Stimulated activated effector memory CD8-positive, alpha-beta T cell treated with anti-CD3 and anti-CD28 coated beads, Interleukin-12 subunit alpha, Interleukin-12 subunit beta, amount 100 ng/mL, for 72 hours (primary cell): ENCODE results near the gene WDSUB1.
A peak's percentile ranks its signal among the peaks of the same experiment; 100 is the strongest.

Source experiments
- ATAC-seq: fragments of 150-1000 bp; cut with Tn5 transposase; 2 replicates; pipeline ENCODE4 v1.10.0; 2021
- DNase-seq, 2 donors: peaks; one replicate each; pipeline ENCODE4 v3.0.0; 2021 to 2022; ENCODE audit warnings: low spot score in 2 of 2
- H3K27ac Mint-ChIP-seq: one replicate; pipeline ENCODE4 v1.8.0; 2022; ENCODE audit warnings: mild to moderate bottlenecking, mixed read lengths
- H3K36me3 Mint-ChIP-seq: one replicate; pipeline ENCODE4 v1.8.0; 2022; ENCODE audit warnings: mild to moderate bottlenecking, mixed read lengths
- H3K4me1 Mint-ChIP-seq: one replicate; pipeline ENCODE4 v1.8.0; 2022; ENCODE audit warnings: mixed read lengths
- H3K4me3 Mint-ChIP-seq: one replicate; pipeline ENCODE4 v1.8.0; 2022; ENCODE audit warnings: mild to moderate bottlenecking, mixed read lengths
- H3K9me3 Mint-ChIP-seq: one replicate; pipeline ENCODE4 v1.8.0; 2022; ENCODE audit warnings: mixed read lengths

WDSUB1 gene

GRCh38 chr2:159285929-159286708 lies at the start of gene WDSUB1:
Gene WDSUB1 (minus strand): TSS chr2:159286703. CDS start chr2:159283069, 3,634 bp downstream.
- ATAC-seq (peak; percentile 56), DNase-seq (peak in 1 of 2 donors; percentile 9)
- Mint-ChIP-seq H3K36me3 (peaks cover 7% of the 10 kb centered on the region), H3K9me3 (no peaks in the 10 kb centered on the region), H3K4me1 (peaks cover 30% of the 10 kb centered on the region), H3K4me3 (peak within 1 kb of the TSS; percentile 72), H3K27ac (peak within 1 kb of the TSS; percentile 86)

GRCh38 chr2:159326569-159327255 lies 40.2 kb upstream of the WDSUB1 start:
- Mint-ChIP-seq H3K9me3 (no peaks in the 10 kb centered on the region), H3K4me1 (no peaks in the 10 kb centered on the region), H3K4me3 (no peak overlapping the region), H3K27ac (no peak overlapping the region), H3K36me3 (peaks cover 8% of the 10 kb centered on the region)
- DNase-seq (no peak), ATAC-seq (no peak)

GRCh38 chr2:159322419-159322818 lies 35.9 kb upstream of the WDSUB1 start:
- Mint-ChIP-seq H3K4me1 (no peaks in the 10 kb centered on the region), H3K36me3 (no peaks in the 10 kb centered on the region), H3K9me3 (no peaks in the 10 kb centered on the region), H3K4me3 (no peak overlapping the region), H3K27ac (no peak overlapping the region)
- no peak for DNase-seq
- no peak for ATAC-seq

GRCh38 chr2:159317392-159318088 lies 31.0 kb upstream of the WDSUB1 start:
- Mint-ChIP-seq H3K36me3 (no peaks in the 10 kb centered on the region), H3K27ac (peak overlapping the region; percentile 49), H3K4me1 (no peaks in the 10 kb centered on the region), H3K9me3 (no peaks in the 10 kb centered on the region), H3K4me3 (no peak overlapping the region)
- no peak for DNase-seq
- no peak for ATAC-seq

GRCh38 chr2:159307942-159308341 lies 21.4 kb upstream of the WDSUB1 start:
- no peaks in the 10 kb centered on the region for H3K36me3 Mint-ChIP-seq
- ATAC-seq (no peak), DNase-seq (no peak)
- H3K9me3 Mint-ChIP-seq: peaks cover 5% of the 10 kb centered on the region
- no peak overlapping the region for H3K4me3 Mint-ChIP-seq
- no peak overlapping the region for H3K27ac Mint-ChIP-seq
- no peaks in the 10 kb centered on the region for H3K4me1 Mint-ChIP-seq

- Mint-ChIP-seq H3K4me1 (no peaks in the 10 kb centered on the region), H3K4me3 (no peak overlapping the region), H3K9me3 (peaks cover 5% of the 10 kb centered on the region), H3K36me3 (no peaks in the 10 kb centered on the region), H3K27ac (no peak overlapping the region)
- ATAC-seq (no peak), DNase-seq (no peak)
Observed at GRCh38 chr2:159300586-159300985, 14.1 kb upstream of the WDSUB1 start.

- H3K36me3 Mint-ChIP-seq: no peaks in the 10 kb centered on the region
- ATAC-seq: no peak
- no peak for DNase-seq
- no peaks in the 10 kb centered on the region for H3K9me3 Mint-ChIP-seq
- no peak overlapping the region for H3K27ac Mint-ChIP-seq
- H3K4me1 Mint-ChIP-seq: no peaks in the 10 kb centered on the region
- H3K4me3 Mint-ChIP-seq: no peak overlapping the region
Observed at GRCh38 chr2:159298967-159299366, 12.5 kb upstream of the WDSUB1 start.

- Mint-ChIP-seq H3K36me3 (no peaks in the 10 kb centered on the region), H3K9me3 (no peaks in the 10 kb centered on the region), H3K4me3 (no peak overlapping the region), H3K27ac (no peak overlapping the region), H3K4me1 (no peaks in the 10 kb centered on the region)
- DNase-seq: no peak
- no peak for ATAC-seq
Observed at GRCh38 chr2:159297042-159297707, 10.7 kb upstream of the WDSUB1 start.

- Mint-ChIP-seq H3K4me1 (peaks cover 18% of the 10 kb centered on the region), H3K36me3 (no peaks in the 10 kb centered on the region), H3K9me3 (no peaks in the 10 kb centered on the region), H3K4me3 (no peak overlapping the region), H3K27ac (no peak overlapping the region)
- ATAC-seq (no peak), DNase-seq (no peak)
Observed at GRCh38 chr2:159292157-159292556, 5.7 kb upstream of the WDSUB1 start.

GRCh38 chr2:159290289-159290907 lies 3.9 kb upstream of the WDSUB1 start:
- Mint-ChIP-seq H3K4me3 (no peak overlapping the region), H3K36me3 (no peaks in the 10 kb centered on the region), H3K9me3 (no peaks in the 10 kb centered on the region), H3K27ac (peak overlapping the region; percentile 71), H3K4me1 (peaks cover 23% of the 10 kb centered on the region)
- ATAC-seq: no peak
- DNase-seq: no peak

- H3K27ac Mint-ChIP-seq: no peak overlapping the region
- peaks cover 30% of the 10 kb centered on the region for H3K4me1 Mint-ChIP-seq
- H3K36me3 Mint-ChIP-seq: peaks cover under 1% of the 10 kb centered on the region
- H3K9me3 Mint-ChIP-seq: no peaks in the 10 kb centered on the region
- ATAC-seq: no peak
- no peak for DNase-seq
- H3K4me3 Mint-ChIP-seq: peak overlapping the region; percentile 72
Observed at GRCh38 chr2:159287733-159288132, 1.2 kb upstream of the WDSUB1 start.

- H3K4me3 Mint-ChIP-seq: peak overlapping the region; percentile 72
- peak; percentile 93 to 97 for DNase-seq
- peak overlapping the region; percentile 86 for H3K27ac Mint-ChIP-seq
- H3K36me3 Mint-ChIP-seq: peaks cover 7% of the 10 kb centered on the region
- peaks cover 30% of the 10 kb centered on the region for H3K4me1 Mint-ChIP-seq
- H3K9me3 Mint-ChIP-seq: no peaks in the 10 kb centered on the region
- ATAC-seq: peak; percentile 97
Observed at GRCh38 chr2:159286709-159287441, 372 bp upstream of the WDSUB1 start.

- H3K4me1 Mint-ChIP-seq: peaks cover 23% of the 10 kb centered on the region
- H3K4me3 Mint-ChIP-seq: peak overlapping the region; percentile 72
- H3K27ac Mint-ChIP-seq: peak overlapping the region; percentile 65
- DNase-seq (no peak), ATAC-seq (no peak)
- H3K36me3 Mint-ChIP-seq: peaks cover 7% of the 10 kb centered on the region
- no peaks in the 10 kb centered on the region for H3K9me3 Mint-ChIP-seq
Observed at GRCh38 chr2:159285433-159285832, 1.1 kb downstream of the WDSUB1 start.

- H3K9me3 Mint-ChIP-seq: no peaks in the 10 kb centered on the region
- no peak overlapping the region for H3K27ac Mint-ChIP-seq
- no peak for ATAC-seq
- no peak for DNase-seq
- peaks cover 17% of the 10 kb centered on the region for H3K4me1 Mint-ChIP-seq
- peaks cover 14% of the 10 kb centered on the region for H3K36me3 Mint-ChIP-seq
- no peak overlapping the region for H3K4me3 Mint-ChIP-seq
Observed at GRCh38 chr2:159283529-159283928, 3.0 kb downstream of the WDSUB1 start.
